Measurements from ENCODE around the gene RPS3.

DNA sequence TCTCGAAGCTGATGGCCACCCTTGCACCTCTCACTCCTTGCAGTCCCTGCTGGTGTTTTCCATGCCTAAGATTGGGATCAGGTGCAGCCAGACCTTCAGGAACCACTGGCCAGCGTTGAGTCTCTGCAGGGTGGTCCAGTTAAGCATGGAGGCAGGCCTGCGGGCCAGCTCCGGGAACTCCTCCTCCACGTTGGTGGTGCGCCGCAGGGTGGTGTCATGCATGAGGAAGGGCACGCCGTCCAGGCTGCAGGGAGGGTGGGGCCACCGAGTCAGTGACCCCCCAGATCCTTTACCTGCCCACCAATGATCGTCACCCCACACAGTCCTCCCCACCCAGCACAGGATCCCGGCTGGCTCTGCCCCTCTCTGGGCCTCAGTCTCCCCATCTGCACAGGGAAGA, 43.7 kb downstream of the RPS3 start:
- TF ChIP-seq, protein P1, sequence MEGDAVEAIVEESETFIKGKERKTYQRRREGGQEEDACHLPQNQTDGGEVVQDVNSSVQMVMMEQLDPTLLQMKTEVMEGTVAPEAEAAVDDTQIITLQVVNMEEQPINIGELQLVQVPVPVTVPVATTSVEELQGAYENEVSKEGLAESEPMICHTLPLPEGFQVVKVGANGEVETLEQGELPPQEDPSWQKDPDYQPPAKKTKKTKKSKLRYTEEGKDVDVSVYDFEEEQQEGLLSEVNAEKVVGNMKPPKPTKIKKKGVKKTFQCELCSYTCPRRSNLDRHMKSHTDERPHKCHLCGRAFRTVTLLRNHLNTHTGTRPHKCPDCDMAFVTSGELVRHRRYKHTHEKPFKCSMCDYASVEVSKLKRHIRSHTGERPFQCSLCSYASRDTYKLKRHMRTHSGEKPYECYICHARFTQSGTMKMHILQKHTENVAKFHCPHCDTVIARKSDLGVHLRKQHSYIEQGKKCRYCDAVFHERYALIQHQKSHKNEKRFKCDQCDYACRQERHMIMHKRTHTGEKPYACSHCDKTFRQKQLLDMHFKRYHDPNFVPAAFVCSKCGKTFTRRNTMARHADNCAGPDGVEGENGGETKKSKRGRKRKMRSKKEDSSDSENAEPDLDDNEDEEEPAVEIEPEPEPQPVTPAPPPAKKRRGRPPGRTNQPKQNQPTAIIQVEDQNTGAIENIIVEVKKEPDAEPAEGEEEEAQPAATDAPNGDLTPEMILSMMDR (conservative IDR thresholded peaks at IDR 0.05; ENCODE audit: low read depth, low read length): no peak
- no peak for TF ChIP-seq EZH2 (IDR thresholded peaks at IDR 0.05; ENCODE audit: borderline replicate concordance, low read depth, low read length, poor library complexity, severe bottlenecking)
